ENCODE data around the gene NPTN. TPM values are rescaled to one million over a fixed set of nuclear protein-coding genes. Genes with fewer than 3 reads are reported as not detected.

The NPTN gene
- total RNA-seq, 1 experiment from 2014 or later: 164 TPM

GRCh38 chr15:73527598-73527997 lies 105.6 kb downstream of the NPTN start:
- no peaks in the 10 kb centered on the region for H4K20me1 ChIP-seq (ENCODE audit: low read length)
- H3F3A ChIP-seq (ENCODE audit: low read length, unreplicated experiment): no peaks in the 10 kb centered on the region
- no peaks in the 10 kb centered on the region for H3K4me1 ChIP-seq (ENCODE audit: insufficient read depth, low read length)
- no TSS peak for BruUV-seq (replicated peaks)
- DNase-seq: no peak
- no peak overlapping the region for H2AFZ ChIP-seq (ENCODE audit: low read length)
- intact Hi-C loops (cut with micrococcal nuclease): no loop called here
- H3K9ac ChIP-seq (ENCODE audit: low read length): no peak overlapping the region
- H3K27ac ChIP-seq (ENCODE audit: low read length): no peak overlapping the region
- no peak for ATAC-seq
- no peaks in the 10 kb centered on the region for H3K36me3 ChIP-seq (ENCODE audit: low read depth, low read length)
- H3K9me3 ChIP-seq (ENCODE audit: low read length): no peaks in the 10 kb centered on the region
- no peaks in the 10 kb centered on the region for H3K9me2 ChIP-seq (replicated peaks; ENCODE audit: low read length)
- POLR2A ChIA-PET (ENCODE audit: unreplicated experiment): no interaction called here
- CTCF ChIA-PET: no interaction called here
- TF ChIP-seq EZH2phosphoT487 (IDR thresholded peaks at IDR 0.05; ENCODE audit: borderline replicate concordance, low read length): no peak
- no peak for TF ChIP-seq CTCF (conservative IDR thresholded peaks at IDR 0.05; ENCODE audit: low read depth, low read length)
- TF ChIP-seq EZH2 (IDR thresholded peaks at IDR 0.05; ENCODE audit: low read length, unreplicated experiment): no peak
- H3K4me3 ChIP-seq (ENCODE audit: low read length): no peak overlapping the region
- H3K79me2 ChIP-seq (ENCODE audit: low read length): no peaks in the 10 kb centered on the region
- no peaks in the 10 kb centered on the region for H3K27me3 ChIP-seq (ENCODE audit: low read length)
- H3K4me2 ChIP-seq (ENCODE audit: low read length): no peak overlapping the region

GRCh38 chr15:73524919-73525318 lies 108.3 kb downstream of the NPTN start:
- no TSS peak for BruUV-seq (replicated peaks)
- H4K20me1 ChIP-seq (ENCODE audit: low read length): no peaks in the 10 kb centered on the region
- DNase-seq (no peak), ATAC-seq (no peak)
- H3K9ac ChIP-seq (ENCODE audit: low read length): no peak overlapping the region
- no peaks in the 10 kb centered on the region for H3K4me1 ChIP-seq (ENCODE audit: insufficient read depth, low read length)
- TF ChIP-seq EZH2 (IDR thresholded peaks at IDR 0.05; ENCODE audit: low read length, unreplicated experiment) (no peak), EZH2phosphoT487 (IDR thresholded peaks at IDR 0.05; ENCODE audit: borderline replicate concordance, low read length) (no peak), CTCF (conservative IDR thresholded peaks at IDR 0.05; ENCODE audit: low read depth, low read length) (no peak)
- POLR2A ChIA-PET (ENCODE audit: unreplicated experiment): no interaction called here
- intact Hi-C loops (cut with micrococcal nuclease): no loop called here
- no peaks in the 10 kb centered on the region for H3K79me2 ChIP-seq (ENCODE audit: low read length)
- no peaks in the 10 kb centered on the region for H3K9me3 ChIP-seq (ENCODE audit: low read length)
- H3K36me3 ChIP-seq (ENCODE audit: low read depth, low read length): no peaks in the 10 kb centered on the region
- H2AFZ ChIP-seq (ENCODE audit: low read length): no peak overlapping the region
- H3K27me3 ChIP-seq (ENCODE audit: low read length): no peaks in the 10 kb centered on the region
- CTCF ChIA-PET: no interaction called here
- no peaks in the 10 kb centered on the region for H3K9me2 ChIP-seq (replicated peaks; ENCODE audit: low read length)
- H3K4me3 ChIP-seq (ENCODE audit: low read length): no peak overlapping the region
- no peaks in the 10 kb centered on the region for H3F3A ChIP-seq (ENCODE audit: low read length, unreplicated experiment)
- no peak overlapping the region for H3K27ac ChIP-seq (ENCODE audit: low read length)
- no peak overlapping the region for H3K4me2 ChIP-seq (ENCODE audit: low read length)

- no TSS peak for BruUV-seq (replicated peaks)
- POLR2A ChIA-PET (ENCODE audit: unreplicated experiment): no interaction called here
- no peak for DNase-seq
These were observed 111.2 kb downstream of the NPTN start for GRCh38 chr15:73522011-73522410.

More at GRCh38 chr15:73522011-73522410, 111.2 kb downstream of the NPTN start:
- Histone ChIP-seq H3K4me2 (ENCODE audit: low read length) (no peak overlapping the region), H3K27ac (ENCODE audit: low read length) (no peak overlapping the region), H3K9me2 (replicated peaks; ENCODE audit: low read length) (no peaks in the 10 kb centered on the region), H3K79me2 (ENCODE audit: low read length) (no peaks in the 10 kb centered on the region), H3F3A (ENCODE audit: low read length, unreplicated experiment) (no peaks in the 10 kb centered on the region), H3K4me3 (ENCODE audit: low read length) (no peak overlapping the region), H2AFZ (ENCODE audit: low read length) (no peak overlapping the region), H3K36me3 (ENCODE audit: low read depth, low read length) (no peaks in the 10 kb centered on the region), H3K4me1 (ENCODE audit: insufficient read depth, low read length) (no peaks in the 10 kb centered on the region), H3K9ac (ENCODE audit: low read length) (no peak overlapping the region), H3K9me3 (ENCODE audit: low read length) (no peaks in the 10 kb centered on the region), H3K27me3 (ENCODE audit: low read length) (no peaks in the 10 kb centered on the region), H4K20me1 (ENCODE audit: low read length) (no peaks in the 10 kb centered on the region)
- TF ChIP-seq EZH2 (IDR thresholded peaks at IDR 0.05; ENCODE audit: low read length, unreplicated experiment): no peak
- CTCF ChIA-PET: no interaction called here
- intact Hi-C loops (cut with micrococcal nuclease): no loop called here
- no peak for ATAC-seq

Data from PC-3 (cell line).